HG02623 (cell line): Measurements from ENCODE around the gene ICAM4.
"Not testable (repeated sequence)": the region's sequence is repeated elsewhere in the genome, so short reads cannot be mapped to it uniquely, and the experiment has no call there.

Experiments used
- ATAC-seq: cut with Tn5 transposase; IDR thresholded peaks from one replicate; pipeline ENCODE4 v1.9.1; 2021; ENCODE audit warnings: moderate library complexity; ENCODE audit not compliant: unreplicated experiment

ICAM4 gene

GRCh38 chr19:10268071-10268470 is 18.7 kb upstream of the ICAM4 start:
- ATAC-seq: no peak

GRCh38 chr19:10269333-10270179 is 17.2 kb upstream of the ICAM4 start:
- no peak for ATAC-seq

DNA sequence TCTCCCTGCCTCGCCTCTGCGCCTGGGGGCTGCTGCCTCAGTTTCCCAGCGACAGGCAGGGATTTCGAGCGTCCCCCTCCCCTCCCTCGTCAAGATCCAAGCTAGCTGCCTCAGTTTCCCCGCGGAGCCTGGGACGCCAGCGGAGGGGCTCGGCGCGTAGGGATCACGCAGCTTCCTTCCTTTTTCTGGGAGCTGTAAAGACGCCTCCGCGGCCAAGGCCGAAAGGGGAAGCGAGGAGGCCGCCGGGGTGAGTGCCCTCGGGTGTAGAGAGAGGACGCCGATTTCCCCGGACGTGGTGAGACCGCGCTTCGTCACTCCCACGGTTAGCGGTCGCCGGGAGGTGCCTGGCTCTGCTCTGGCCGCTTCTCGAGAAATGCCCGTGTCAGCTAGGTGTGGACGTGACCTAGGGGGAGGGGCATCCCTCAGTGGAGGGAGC is 16.6 kb upstream of the ICAM4 start:
- ATAC-seq: peak; percentile 28

DNA sequence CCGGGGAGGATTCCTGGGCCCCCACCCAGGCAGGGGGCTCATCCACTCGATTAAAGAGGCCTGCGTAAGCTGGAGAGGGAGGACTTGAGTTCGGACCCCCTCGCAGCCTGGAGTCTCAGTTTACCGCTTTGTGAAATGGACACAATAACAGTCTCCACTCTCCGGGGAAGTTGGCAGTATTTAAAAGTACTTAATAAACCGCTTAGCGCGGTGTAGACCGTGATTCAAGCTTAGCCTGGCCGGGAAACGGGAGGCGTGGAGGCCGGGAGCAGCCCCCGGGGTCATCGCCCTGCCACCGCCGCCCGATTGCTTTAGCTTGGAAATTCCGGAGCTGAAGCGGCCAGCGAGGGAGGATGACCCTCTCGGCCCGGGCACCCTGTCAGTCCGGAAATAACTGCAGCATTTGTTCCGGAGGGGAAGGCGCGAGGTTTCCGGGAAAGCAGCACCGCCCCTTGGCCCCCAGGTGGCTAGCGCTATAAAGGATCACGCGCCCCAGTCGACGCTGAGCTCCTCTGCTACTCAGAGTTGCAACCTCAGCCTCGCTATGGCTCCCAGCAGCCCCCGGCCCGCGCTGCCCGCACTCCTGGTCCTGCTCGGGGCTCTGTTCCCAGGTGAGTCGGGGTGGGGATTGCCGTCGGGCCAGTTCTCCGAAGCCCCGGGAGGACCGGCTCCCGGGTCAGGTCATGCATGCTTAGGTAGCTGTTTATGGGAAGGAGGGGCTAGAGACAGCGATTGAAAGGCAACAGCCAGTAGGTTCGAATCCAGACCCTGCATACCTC is 15.9 kb upstream of the ICAM4 start, which contains the start of gene ICAM1:
Gene ICAM1, plus strand, starts transcription at position 505 of the 779 bp plus-strand sequence. Its CDS starts 40 bp downstream, at position 545.
- no peak for ATAC-seq

DNA sequence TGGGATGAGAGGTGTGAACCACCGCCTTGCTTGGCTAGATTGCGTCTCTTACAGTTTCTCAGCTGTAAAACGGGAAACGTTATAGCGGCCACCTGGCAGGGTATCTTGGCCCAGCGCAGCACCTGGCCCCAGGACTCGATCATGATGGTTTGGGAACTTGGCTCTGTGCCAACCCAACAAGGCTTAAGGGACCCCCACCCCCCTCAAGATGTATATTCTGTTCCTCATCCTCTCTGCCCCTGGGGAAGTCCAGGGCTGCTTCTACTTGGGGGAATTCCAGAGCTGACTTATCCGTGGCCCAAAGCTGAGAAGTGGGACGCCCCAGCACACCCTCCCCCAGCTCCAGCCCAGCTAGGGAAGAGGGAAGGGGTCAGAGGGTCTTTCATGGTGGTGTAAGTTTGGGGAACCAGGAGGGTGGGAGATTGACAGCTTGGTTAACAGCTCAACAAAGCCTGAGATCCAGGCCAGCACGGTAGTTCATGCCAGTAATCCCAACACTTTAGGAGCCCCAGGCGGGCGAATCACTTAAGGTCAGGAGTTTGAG is 15.1 kb upstream of the ICAM4 start:
- ATAC-seq: no peak

GRCh38 chr19:10274589-10274988 is 12.2 kb upstream of the ICAM4 start:
- ATAC-seq: no peak

- ATAC-seq: no peak
These were observed 8.8 kb upstream of the ICAM4 start for GRCh38 chr19:10277795-10278589.

- no peak for ATAC-seq
These were observed 7.8 kb upstream of the ICAM4 start for GRCh38 chr19:10278935-10279334.

GRCh38 chr19:10279737-10280442 is 6.9 kb upstream of the ICAM4 start:
- no peak for ATAC-seq

- ATAC-seq: not testable (repeated sequence)
These were observed 4.7 kb upstream of the ICAM4 start for GRCh38 chr19:10282043-10282442.

DNA sequence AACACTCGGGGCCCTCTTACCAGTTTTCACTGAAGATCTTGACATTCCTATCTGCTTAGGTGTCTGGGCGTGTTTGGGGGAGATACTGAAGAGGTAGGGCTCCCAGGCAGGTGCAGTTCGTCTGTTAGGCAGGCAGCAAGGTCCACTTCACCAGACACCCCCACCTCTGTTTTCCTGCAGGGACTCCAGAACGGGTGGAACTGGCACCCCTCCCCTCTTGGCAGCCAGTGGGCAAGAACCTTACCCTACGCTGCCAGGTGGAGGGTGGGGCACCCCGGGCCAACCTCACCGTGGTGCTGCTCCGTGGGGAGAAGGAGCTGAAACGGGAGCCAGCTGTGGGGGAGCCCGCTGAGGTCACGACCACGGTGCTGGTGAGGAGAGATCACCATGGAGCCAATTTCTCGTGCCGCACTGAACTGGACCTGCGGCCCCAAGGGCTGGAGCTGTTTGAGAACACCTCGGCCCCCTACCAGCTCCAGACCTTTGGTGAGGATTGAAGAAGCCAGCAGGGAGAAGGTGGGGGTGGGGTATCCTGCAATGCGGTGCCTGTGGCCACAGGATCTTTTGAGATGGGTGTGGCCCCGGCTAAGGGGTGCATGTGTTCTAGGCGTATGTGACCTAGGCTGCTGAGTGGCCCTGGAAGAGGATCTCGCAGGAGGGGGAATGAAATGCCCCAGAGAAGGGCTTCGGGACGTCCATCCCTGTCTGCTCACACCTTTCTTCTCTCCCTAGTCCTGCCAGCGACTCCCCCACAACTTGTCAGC is 3.3 kb upstream of the ICAM4 start:
- ATAC-seq: no peak

DNA sequence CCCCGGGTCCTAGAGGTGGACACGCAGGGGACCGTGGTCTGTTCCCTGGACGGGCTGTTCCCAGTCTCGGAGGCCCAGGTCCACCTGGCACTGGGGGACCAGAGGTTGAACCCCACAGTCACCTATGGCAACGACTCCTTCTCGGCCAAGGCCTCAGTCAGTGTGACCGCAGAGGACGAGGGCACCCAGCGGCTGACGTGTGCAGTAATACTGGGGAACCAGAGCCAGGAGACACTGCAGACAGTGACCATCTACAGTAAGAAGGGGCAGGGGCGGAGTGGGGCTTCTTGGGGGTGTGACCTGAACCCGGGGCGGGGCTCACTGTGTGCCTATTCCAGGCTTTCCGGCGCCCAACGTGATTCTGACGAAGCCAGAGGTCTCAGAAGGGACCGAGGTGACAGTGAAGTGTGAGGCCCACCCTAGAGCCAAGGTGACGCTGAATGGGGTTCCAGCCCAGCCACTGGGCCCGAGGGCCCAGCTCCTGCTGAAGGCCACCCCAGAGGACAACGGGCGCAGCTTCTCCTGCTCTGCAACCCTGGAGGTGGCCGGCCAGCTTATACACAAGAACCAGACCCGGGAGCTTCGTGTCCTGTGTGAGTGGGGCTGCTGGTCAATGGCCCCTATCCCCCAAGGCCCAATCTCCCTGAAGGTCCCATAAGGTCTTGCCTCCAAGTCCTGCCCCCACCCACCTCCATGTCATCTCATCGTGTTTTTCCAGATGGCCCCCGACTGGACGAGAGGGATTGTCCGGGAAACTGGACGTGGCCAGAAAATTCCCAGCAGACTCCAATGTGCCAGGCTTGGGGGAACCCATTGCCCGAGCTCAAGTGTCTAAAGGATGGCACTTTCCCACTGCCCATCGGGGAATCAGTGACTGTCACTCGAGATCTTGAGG is 2.4 kb upstream of the ICAM4 start:
- ATAC-seq: no peak

GRCh38 chr19:10284960-10285278 is 1.8 kb upstream of the ICAM4 start:
- no peak for ATAC-seq

GRCh38 chr19:10285393-10285792 is 1.4 kb upstream of the ICAM4 start:
- no peak for ATAC-seq

DNA sequence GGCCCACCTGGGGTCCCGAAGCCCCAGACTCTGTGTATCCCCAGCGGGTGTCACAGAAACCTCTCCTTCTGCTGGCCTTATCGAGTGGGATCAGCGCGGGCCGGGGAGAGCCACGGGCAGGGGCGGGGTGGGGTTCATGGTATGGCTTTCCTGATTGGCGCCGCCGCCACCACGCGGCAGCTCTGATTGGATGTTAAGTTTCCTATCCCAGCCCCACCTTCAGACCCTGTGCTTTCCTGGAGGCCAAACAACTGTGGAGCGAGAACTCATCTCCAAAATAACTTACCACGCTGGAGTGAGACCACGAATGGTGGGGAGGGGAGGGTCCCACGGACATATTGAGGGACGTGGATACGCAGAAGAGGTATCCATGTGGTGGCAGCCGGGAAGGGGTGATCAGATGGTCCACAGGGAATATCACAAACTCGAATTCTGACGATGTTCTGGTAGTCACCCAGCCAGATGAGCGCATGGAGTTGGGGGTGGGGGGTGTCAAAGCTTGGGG is 2.0 kb downstream of the ICAM4 start:
- ATAC-seq: no peak

- ATAC-seq: no peak
These were observed 2.5 kb downstream of the ICAM4 start for GRCh38 chr19:10289167-10289835.

GRCh38 chr19:10289836-10290356 is 3.1 kb downstream of the ICAM4 start, which contains the start of gene ICAM5:
Gene ICAM5, plus strand, starts transcription at chr19:10289952. Its CDS starts 92 bp downstream, at chr19:10290044.
- ATAC-seq: no peak
